Parathyroid adenoma (tissue), 2 donors: ENCODE results near the gene ARHGEF10L.
"Not testable (repeated sequence)": the region's sequence is repeated elsewhere in the genome, so short reads cannot be mapped to it uniquely, and the experiment has no call there.

Experiments
- H2AFZ ChIP-seq: fragments of 300-600 bp; sonication (generic); one replicate; pipeline ENCODE4 v1.7.0; 2017; ENCODE audit warnings: antibody characterized with exemption, mild to moderate bottlenecking
- H3K27ac ChIP-seq: fragments of 300-600 bp; sonication (generic); one replicate; pipeline ENCODE4 v1.7.0; 2017
- H3K27me3 ChIP-seq: fragments of 300-600 bp; sonication (generic); one replicate; pipeline ENCODE4 v1.7.0; 2017; ENCODE audit warnings: low read length; ENCODE audit not compliant: control insufficient read depth, insufficient read depth
- H3K36me3 ChIP-seq: fragments of 300-600 bp; sonication (generic); one replicate; pipeline ENCODE4 v1.7.0; 2017; ENCODE audit warnings: low read length; ENCODE audit not compliant: control insufficient read depth, insufficient read depth
- H3K4me1 ChIP-seq: fragments of 300-600 bp; sonication (generic); one replicate; pipeline ENCODE4 v1.7.0; 2017; ENCODE audit warnings: control low read depth
- H3K4me2 ChIP-seq: fragments of 300-600 bp; sonication (generic); one replicate; pipeline ENCODE4 v1.7.0; 2017; ENCODE audit warnings: low read length
- H3K4me3 ChIP-seq: fragments of 300-600 bp; sonication (generic); one replicate; pipeline ENCODE4 v1.7.0; 2017; ENCODE audit warnings: low read depth, low read length
- H3K79me2 ChIP-seq: fragments of 300-600 bp; sonication (generic); one replicate; pipeline ENCODE4 v1.7.0; 2017; ENCODE audit warnings: control low read depth
- H3K9ac ChIP-seq: fragments of 300-600 bp; sonication (generic); one replicate; pipeline ENCODE4 v1.7.0; 2017; ENCODE audit warnings: mild to moderate bottlenecking
- H3K9me3 ChIP-seq: fragments of 300-600 bp; sonication (generic); one replicate; pipeline ENCODE4 v1.7.0; 2017; ENCODE audit warnings: low read length; ENCODE audit not compliant: control insufficient read depth
- CTCF ChIP-seq: fragments of 300-600 bp; sonication (generic); IDR thresholded peaks from one replicate; pipeline ENCODE4 v1.7.0; 2017; ENCODE audit warnings: antibody characterized with exemption, mild to moderate bottlenecking
- donor health status: primary hyperparathyroidism.

The ARHGEF10L gene

GRCh38 chr1:17744666-17745478 is 205.4 kb downstream of the ARHGEF10L start:
- TF ChIP-seq CTCF, result no peak

GRCh38 chr1:17745479-17745955 is 206.0 kb downstream of the ARHGEF10L start:
- Histone ChIP-seq H3K9me3 (no peaks in the 10 kb centered on the region), H3K27ac (no peak overlapping the region), H3K79me2 (no peaks in the 10 kb centered on the region), H3K36me3 (no peaks in the 10 kb centered on the region), H3K9ac (no peak overlapping the region), H3K27me3 (no peaks in the 10 kb centered on the region), H2AFZ (no peak overlapping the region), H3K4me1 (no peaks in the 10 kb centered on the region), H3K4me2 (no peak overlapping the region), H3K4me3 (no peak overlapping the region)
- TF ChIP-seq CTCF, result no peak

More at GRCh38 chr1:17744666-17745478, 205.4 kb downstream of the ARHGEF10L start:
- H3K4me1 ChIP-seq, result no peaks in the 10 kb centered on the region
- no peaks in the 10 kb centered on the region for H3K36me3 ChIP-seq
- H3K27me3 ChIP-seq, result no peaks in the 10 kb centered on the region
- no peaks in the 10 kb centered on the region for H3K9me3 ChIP-seq
- H2AFZ ChIP-seq, result no peak overlapping the region
- H3K4me3 ChIP-seq, result no peak overlapping the region
- H3K79me2 ChIP-seq, result no peaks in the 10 kb centered on the region
- no peak overlapping the region for H3K9ac ChIP-seq
- no peak overlapping the region for H3K4me2 ChIP-seq
- no peak overlapping the region for H3K27ac ChIP-seq

GRCh38 chr1:17746281-17746680 is 206.8 kb downstream of the ARHGEF10L start:
- H3K79me2 ChIP-seq, result not testable (repeated sequence)

GRCh38 chr1:17746920-17747319 is 207.4 kb downstream of the ARHGEF10L start:
- H2AFZ ChIP-seq, result no peak overlapping the region
- no peaks in the 10 kb centered on the region for H3K27me3 ChIP-seq
- H3K27ac ChIP-seq, result no peak overlapping the region
- no peak overlapping the region for H3K9ac ChIP-seq
- H3K9me3 ChIP-seq, result no peaks in the 10 kb centered on the region
- no peaks in the 10 kb centered on the region for H3K4me1 ChIP-seq
- no peak overlapping the region for H3K4me2 ChIP-seq
- H3K79me2 ChIP-seq, result no peaks in the 10 kb centered on the region
- H3K36me3 ChIP-seq, result no peaks in the 10 kb centered on the region
- no peak for TF ChIP-seq CTCF
- no peak overlapping the region for H3K4me3 ChIP-seq

More at GRCh38 chr1:17746281-17746680, 206.8 kb downstream of the ARHGEF10L start:
- not testable (repeated sequence) for H3K27me3 ChIP-seq, H3K4me1 ChIP-seq, H3K4me2 ChIP-seq, H3K9me3 ChIP-seq, H3K9ac ChIP-seq, H3K4me3 ChIP-seq, H3K27ac ChIP-seq, H2AFZ ChIP-seq, H3K36me3 ChIP-seq
